HG03196 (cell line): ENCODE measurements around the gene LRRC56.

Experiments
- ATAC-seq: cut with Tn5 transposase; IDR thresholded peaks from one replicate; pipeline ENCODE4 v1.9.1; 2021; ENCODE audit not compliant: unreplicated experiment

The LRRC56 gene

GRCh38 chr11:536841-537621, at the start of gene LRRC56:
LRRC56 (plus strand) TSS chr11:537527; CDS start chr11:540685, 3,158 bp downstream.
- ATAC-seq = peak; percentile 54

- no peak for ATAC-seq
Measured at GRCh38 chr11:487571-488021, 49.7 kb upstream of the LRRC56 start.

- ATAC-seq = no peak
Measured at GRCh38 chr11:488062-488461, 49.3 kb upstream of the LRRC56 start.

GRCh38 chr11:488579-488978, 48.7 kb upstream of the LRRC56 start:
- no peak for ATAC-seq

GRCh38 chr11:488992-489391, 48.3 kb upstream of the LRRC56 start:
- no peak for ATAC-seq

- no peak for ATAC-seq
Measured at GRCh38 chr11:489610-490185, 47.6 kb upstream of the LRRC56 start.

- ATAC-seq = no peak
Measured at GRCh38 chr11:490186-490929, 47.0 kb upstream of the LRRC56 start.

- no peak for ATAC-seq
Measured at GRCh38 chr11:490930-491260, 46.4 kb upstream of the LRRC56 start.

- ATAC-seq = no peak
Measured at GRCh38 chr11:491358-491757, 46.0 kb upstream of the LRRC56 start.

GRCh38 chr11:492427-493226, 44.7 kb upstream of the LRRC56 start:
- no peak for ATAC-seq

GRCh38 chr11:494761-495536, 42.4 kb upstream of the LRRC56 start:
- ATAC-seq = no peak

GRCh38 chr11:495537-495931, 41.8 kb upstream of the LRRC56 start:
- no peak for ATAC-seq

GRCh38 chr11:496834-497564, 40.3 kb upstream of the LRRC56 start:
- ATAC-seq = no peak

- no peak for ATAC-seq
Measured at GRCh38 chr11:497565-498296, 39.6 kb upstream of the LRRC56 start.

- no peak for ATAC-seq
Measured at GRCh38 chr11:498297-499181, 38.8 kb upstream of the LRRC56 start.

GRCh38 chr11:499201-500076, 37.9 kb upstream of the LRRC56 start:
- no peak for ATAC-seq

GRCh38 chr11:501001-501682, 36.2 kb upstream of the LRRC56 start:
- ATAC-seq = no peak
